ENCODE data around the gene MXRA7. TPM values are rescaled to one million over a fixed set of nuclear protein-coding genes. Genes with fewer than 3 reads are reported as not detected.

The MXRA7 gene
- total RNA-seq, 2 donors from 2014 or later: 241 to 341 TPM

DNA sequence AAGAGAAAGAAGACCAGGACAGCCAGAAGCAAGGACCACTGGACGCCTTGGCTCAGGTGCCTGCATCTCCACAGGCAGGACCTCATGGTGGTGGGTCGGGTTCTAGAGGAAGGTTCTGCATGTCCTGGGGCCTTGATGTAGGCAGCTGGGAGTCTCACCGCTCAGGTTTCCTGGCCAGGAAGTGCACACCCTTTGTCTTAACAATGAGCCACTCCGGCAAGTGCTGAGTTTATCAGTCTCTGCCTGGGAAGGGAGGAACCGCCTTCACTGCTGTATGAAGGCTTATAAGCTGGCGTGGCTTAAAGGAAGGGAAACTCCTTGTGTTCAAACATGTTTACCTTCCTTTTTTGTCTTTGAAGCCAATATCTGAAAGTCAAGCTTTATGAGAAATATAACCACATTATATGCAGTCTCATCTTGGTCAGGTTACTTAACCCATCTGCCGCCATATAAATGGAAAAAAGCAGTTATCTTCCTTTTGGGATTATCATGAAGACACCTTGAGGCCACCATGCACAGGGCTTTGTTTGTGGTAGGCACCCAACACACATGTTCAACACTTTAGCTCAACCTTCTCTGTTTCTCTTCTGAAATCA, 67.1 kb downstream of the MXRA7 start, which contains the start of gene ST6GALNAC1:
Gene ST6GALNAC1, minus strand, starts transcription at position 205 of the 596 bp plus-strand sequence. Its CDS starts 119 bp downstream, at position 86.
- TF ChIP-seq CTCF (IDR thresholded peaks at IDR 0.05): no peak
- Histone ChIP-seq H3K4me3 (no peak within 1 kb of the TSS), H3K27me3 (replicated peaks; ENCODE audit: insufficient read depth) (no peaks in the 10 kb centered on the region), H3K27ac (no peak within 1 kb of the TSS), H3K9me3 (no peaks in the 10 kb centered on the region), H3K4me1 (ENCODE audit: control insufficient read depth in 1 of 2, low read depth in 2 of 2) (no peaks in the 10 kb centered on the region), H3K36me3 (no peaks in the 10 kb centered on the region)
- ATAC-seq (ENCODE audit: insufficient number of reproducible peaks, low FRiP score, low read depth) (no peak), DNase-seq (ENCODE audit: low spot score) (no peak)

- DNase-seq (ENCODE audit: low spot score): no peak
- TF ChIP-seq CTCF (IDR thresholded peaks at IDR 0.05): no peak
- Histone ChIP-seq H3K9me3 (no peaks in the 10 kb centered on the region), H3K36me3 (no peaks in the 10 kb centered on the region), H3K27ac (no peak overlapping the region), H3K4me1 (ENCODE audit: control insufficient read depth in 1 of 2, low read depth in 2 of 2) (no peaks in the 10 kb centered on the region), H3K27me3 (replicated peaks; ENCODE audit: insufficient read depth) (no peaks in the 10 kb centered on the region), H3K4me3 (no peak overlapping the region)
- no peak for ATAC-seq (ENCODE audit: insufficient number of reproducible peaks, low FRiP score, low read depth)
Measured at GRCh38 chr17:76642994-76643393, 67.8 kb downstream of the MXRA7 start.

DNA sequence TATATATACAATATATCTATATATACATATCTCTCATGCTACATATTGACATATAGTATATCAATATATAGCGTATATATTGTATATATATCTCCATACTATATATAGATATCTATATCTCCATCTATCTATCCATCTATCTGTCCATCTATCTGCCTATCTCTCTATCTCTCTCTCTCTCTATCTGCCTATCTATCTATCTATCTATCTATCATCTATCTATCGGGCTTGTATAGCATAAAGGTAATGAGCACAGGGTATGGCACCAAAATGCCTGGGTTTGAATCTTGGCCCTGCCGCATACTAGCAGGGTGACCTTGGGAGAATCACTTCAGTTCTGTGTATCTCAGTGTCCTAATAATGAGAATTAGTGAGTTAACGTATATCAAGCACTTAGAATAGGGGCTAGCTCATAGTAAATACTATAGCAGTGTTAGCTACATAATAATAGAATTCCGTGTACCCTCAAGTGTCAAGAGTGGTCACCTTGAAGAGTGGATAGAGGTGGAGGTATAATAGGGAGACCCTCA, 68.7 kb downstream of the MXRA7 start:
- TF ChIP-seq CTCF (IDR thresholded peaks at IDR 0.05): no peak
- ATAC-seq (ENCODE audit: insufficient number of reproducible peaks, low FRiP score, low read depth) (no peak), DNase-seq (ENCODE audit: low spot score) (no peak)
- Histone ChIP-seq H3K27me3 (replicated peaks; ENCODE audit: insufficient read depth) (no peaks in the 10 kb centered on the region), H3K27ac (no peak overlapping the region), H3K36me3 (no peaks in the 10 kb centered on the region), H3K4me1 (ENCODE audit: control insufficient read depth in 1 of 2, low read depth in 2 of 2) (no peaks in the 10 kb centered on the region), H3K9me3 (no peaks in the 10 kb centered on the region), H3K4me3 (no peak overlapping the region)

- Histone ChIP-seq H3K4me3 (no peak overlapping the region), H3K4me1 (ENCODE audit: control insufficient read depth in 1 of 2, low read depth in 2 of 2) (no peaks in the 10 kb centered on the region), H3K36me3 (no peaks in the 10 kb centered on the region), H3K27me3 (replicated peaks; ENCODE audit: insufficient read depth) (no peaks in the 10 kb centered on the region), H3K9me3 (no peaks in the 10 kb centered on the region), H3K27ac (no peak overlapping the region)
- no peak for DNase-seq (ENCODE audit: low spot score)
- TF ChIP-seq CTCF (IDR thresholded peaks at IDR 0.05): no peak
- no peak for ATAC-seq (ENCODE audit: insufficient number of reproducible peaks, low FRiP score, low read depth)
Measured at GRCh38 chr17:76641501-76641900, 69.3 kb downstream of the MXRA7 start.

GRCh38 chr17:76640550-76641380, 70.0 kb downstream of the MXRA7 start:
- ATAC-seq (ENCODE audit: insufficient number of reproducible peaks, low FRiP score, low read depth) (no peak), DNase-seq (ENCODE audit: low spot score) (no peak)
- Histone ChIP-seq H3K27me3 (replicated peaks; ENCODE audit: insufficient read depth) (no peaks in the 10 kb centered on the region), H3K4me1 (ENCODE audit: control insufficient read depth in 1 of 2, low read depth in 2 of 2) (no peaks in the 10 kb centered on the region), H3K27ac (no peak overlapping the region), H3K36me3 (no peaks in the 10 kb centered on the region), H3K9me3 (no peaks in the 10 kb centered on the region), H3K4me3 (no peak overlapping the region)
- no peak for TF ChIP-seq CTCF (IDR thresholded peaks at IDR 0.05)

Data from thoracic aorta (tissue), 2 donors.